Lower lobe of right lung (tissue), 2 donors: ENCODE measurements around the gene HFE. TPM values are rescaled to one million over a fixed set of nuclear protein-coding genes. Genes with fewer than 3 reads are reported as not detected.
"Not testable (repeated sequence)": the region's sequence is repeated elsewhere in the genome, so short reads cannot be mapped to it uniquely, and the experiment has no call there.

ENCODE experiments used
- ATAC-seq, 2 donors: fragments of 200-7000 bp; cut with Tn5 transposase; one replicate each; pipeline ENCODE4 v1.9.1; 2020 to 2022; ENCODE audit warnings: mild to moderate bottlenecking in 2 of 2, moderate library complexity in 2 of 2
- DNase-seq: peaks from one replicate; pipeline ENCODE4 v3.0.0-alpha.2; 2020
- H3K27ac ChIP-seq: fragments of 200-600 bp; one replicate; pipeline ENCODE4 v1.8.0; 2022
- H3K27me3 ChIP-seq: fragments of 200-600 bp; one replicate; pipeline ENCODE4 v1.8.0; 2022; ENCODE audit warnings: low read depth
- H3K36me3 ChIP-seq: fragments of 200-600 bp; one replicate; pipeline ENCODE4 v1.8.0; 2022; ENCODE audit warnings: mild to moderate bottlenecking
- H3K4me1 ChIP-seq: fragments of 200-600 bp; one replicate; pipeline ENCODE4 v1.8.0; 2022
- H3K4me3 ChIP-seq: fragments of 200-600 bp; one replicate; pipeline ENCODE4 v1.8.0; 2022; ENCODE audit warnings: mild to moderate bottlenecking
- H3K9me3 ChIP-seq: fragments of 200-600 bp; one replicate; pipeline ENCODE4 v1.8.0; 2022
- intact Hi-C: fragments of 100-400 bp; cut with DNase I; formaldehyde crosslinking; loops from one replicate; pipeline ENCODE4 v1.11.0; 2022
- total RNA-seq: library from RNA; stranded (reverse); fragmentation: NEBNext Ultra II Directional; extraction: Animal tissue kit (Norgen Biotek cat#: 25700); gene quantifications from one replicate; pipeline ENCODE4 v1.2.1, GENCODE V29; 2021
- TF ChIP-seq, protein P1 (sequence below): fragments of 200-600 bp; IDR thresholded peaks from one replicate; pipeline ENCODE4 v1.8.0; 2022; ENCODE audit warnings: antibody characterized with exemption, mild to moderate bottlenecking
- donor health status: DM: no; HTN: yes; CAD: no; lungs with severe emphysema.

HFE gene
- total RNA-seq, 1 donor from 2014 or later = 12.4 TPM

DNA sequence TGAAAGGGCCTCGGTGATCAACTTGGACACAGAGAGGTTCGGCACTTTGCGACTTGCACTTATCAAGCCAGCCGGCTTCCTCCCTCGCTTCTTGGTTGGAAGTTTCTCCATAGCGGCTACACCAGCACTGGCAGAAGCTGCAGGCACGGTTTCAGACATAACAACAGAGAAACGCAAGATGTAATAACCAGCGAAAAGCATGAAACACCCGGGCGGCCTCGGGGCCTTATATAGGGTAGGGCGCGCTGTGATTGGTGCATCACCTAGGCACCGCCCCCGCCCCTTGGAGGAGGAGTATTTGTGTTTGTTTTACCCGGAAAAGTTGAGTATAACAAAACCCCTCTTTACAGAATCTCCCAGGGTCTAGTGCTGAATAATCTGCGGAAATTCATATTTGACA, 20.7 kb downstream of the HFE start:
- ATAC-seq (no peak), DNase-seq (no peak)
- intact Hi-C loops = no loop called here
- TF ChIP-seq, protein P1, sequence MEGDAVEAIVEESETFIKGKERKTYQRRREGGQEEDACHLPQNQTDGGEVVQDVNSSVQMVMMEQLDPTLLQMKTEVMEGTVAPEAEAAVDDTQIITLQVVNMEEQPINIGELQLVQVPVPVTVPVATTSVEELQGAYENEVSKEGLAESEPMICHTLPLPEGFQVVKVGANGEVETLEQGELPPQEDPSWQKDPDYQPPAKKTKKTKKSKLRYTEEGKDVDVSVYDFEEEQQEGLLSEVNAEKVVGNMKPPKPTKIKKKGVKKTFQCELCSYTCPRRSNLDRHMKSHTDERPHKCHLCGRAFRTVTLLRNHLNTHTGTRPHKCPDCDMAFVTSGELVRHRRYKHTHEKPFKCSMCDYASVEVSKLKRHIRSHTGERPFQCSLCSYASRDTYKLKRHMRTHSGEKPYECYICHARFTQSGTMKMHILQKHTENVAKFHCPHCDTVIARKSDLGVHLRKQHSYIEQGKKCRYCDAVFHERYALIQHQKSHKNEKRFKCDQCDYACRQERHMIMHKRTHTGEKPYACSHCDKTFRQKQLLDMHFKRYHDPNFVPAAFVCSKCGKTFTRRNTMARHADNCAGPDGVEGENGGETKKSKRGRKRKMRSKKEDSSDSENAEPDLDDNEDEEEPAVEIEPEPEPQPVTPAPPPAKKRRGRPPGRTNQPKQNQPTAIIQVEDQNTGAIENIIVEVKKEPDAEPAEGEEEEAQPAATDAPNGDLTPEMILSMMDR = no peak
- H3K4me3 ChIP-seq = no peak overlapping the region
- H3K27ac ChIP-seq = no peak overlapping the region
- H3K9me3 ChIP-seq = no peaks in the 10 kb centered on the region
- no peaks in the 10 kb centered on the region for H3K36me3 ChIP-seq
- no peaks in the 10 kb centered on the region for H3K27me3 ChIP-seq
- H3K4me1 ChIP-seq = peaks cover 5% of the 10 kb centered on the region

DNA sequence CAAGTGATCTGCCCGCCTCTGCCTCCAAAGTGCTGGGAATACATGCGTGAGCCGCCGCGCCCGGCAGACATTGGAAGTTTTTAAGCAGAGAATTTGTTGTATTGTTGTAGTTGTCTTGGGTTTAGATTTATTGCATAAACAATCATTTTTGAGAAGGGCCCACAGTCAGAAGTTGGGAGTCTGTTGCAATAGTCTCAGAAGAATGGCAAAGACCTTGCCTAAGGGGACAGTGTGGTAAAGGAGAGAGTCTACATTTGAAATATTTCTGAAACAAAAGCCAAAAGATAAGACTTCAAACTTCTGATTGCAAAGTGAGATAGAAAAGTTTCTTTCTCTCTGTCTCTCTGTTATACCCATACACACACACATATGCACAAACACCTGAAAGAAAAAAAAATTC, 22.5 kb downstream of the HFE start:
- TF ChIP-seq, protein P1 = no peak
- no peaks in the 10 kb centered on the region for H3K36me3 ChIP-seq

DNA sequence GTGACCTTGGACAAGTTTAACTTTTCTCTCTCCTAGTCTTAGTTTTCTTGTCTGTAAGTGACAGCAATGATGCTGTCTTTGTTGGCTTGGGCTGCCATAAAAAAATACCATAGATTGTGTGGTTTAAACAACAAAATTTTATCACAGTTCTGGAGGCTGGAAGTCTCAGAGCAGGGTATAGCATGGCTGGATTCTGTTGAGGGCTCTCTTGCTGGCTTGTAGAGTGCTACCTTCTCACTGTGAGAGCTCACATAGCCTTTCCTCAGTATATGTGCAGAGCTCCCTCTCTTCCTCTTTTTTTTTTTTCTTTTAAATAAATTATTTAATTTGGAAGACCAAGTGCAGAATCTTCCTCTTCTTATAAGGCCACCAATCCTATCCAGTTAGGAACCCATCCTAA, 26.3 kb downstream of the HFE start:
- TF ChIP-seq, protein P1 = no peak
- no peak overlapping the region for H3K27ac ChIP-seq
- DNase-seq (no peak), ATAC-seq (no peak)
- no peak overlapping the region for H3K4me3 ChIP-seq
- H3K9me3 ChIP-seq = no peaks in the 10 kb centered on the region
- H3K4me1 ChIP-seq = no peaks in the 10 kb centered on the region
- no peaks in the 10 kb centered on the region for H3K27me3 ChIP-seq
- intact Hi-C loops = no loop called here
- no peaks in the 10 kb centered on the region for H3K36me3 ChIP-seq

More for the DNA sequence above, 22.5 kb downstream of the HFE start:
- Histone ChIP-seq H3K9me3 (no peaks in the 10 kb centered on the region), H3K27me3 (no peaks in the 10 kb centered on the region), H3K4me3 (no peak overlapping the region), H3K27ac (no peak overlapping the region), H3K4me1 (no peaks in the 10 kb centered on the region)
- intact Hi-C loops = no loop called here
- DNase-seq = no peak
- ATAC-seq = no peak

DNA sequence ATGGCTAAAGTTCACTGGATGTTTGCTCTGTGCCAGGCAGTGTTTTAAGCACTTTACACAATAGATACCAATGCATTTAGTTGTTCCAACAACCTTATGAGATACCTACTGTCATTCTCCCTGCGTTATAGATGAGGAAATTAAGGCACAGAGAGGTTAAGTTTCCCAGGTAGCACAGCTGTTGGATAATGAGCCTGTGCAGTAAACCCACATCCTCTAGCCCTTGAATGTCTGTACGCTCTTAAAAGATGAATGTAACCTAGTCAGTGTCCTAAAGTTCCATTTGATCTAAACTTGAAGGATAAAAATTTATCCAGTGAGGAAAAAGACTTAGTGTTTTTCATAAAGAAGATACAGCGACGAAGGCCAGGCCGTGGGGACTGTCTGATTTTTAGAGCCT, 28.0 kb downstream of the HFE start:
- intact Hi-C loops = no loop called here
- H3K9me3 ChIP-seq = no peaks in the 10 kb centered on the region
- no peaks in the 10 kb centered on the region for H3K36me3 ChIP-seq
- H3K27me3 ChIP-seq = no peaks in the 10 kb centered on the region
- H3K27ac ChIP-seq = no peak overlapping the region
- TF ChIP-seq, protein P1 = no peak
- H3K4me3 ChIP-seq = no peak overlapping the region
- DNase-seq (no peak), ATAC-seq (no peak)
- H3K4me1 ChIP-seq = no peaks in the 10 kb centered on the region

DNA sequence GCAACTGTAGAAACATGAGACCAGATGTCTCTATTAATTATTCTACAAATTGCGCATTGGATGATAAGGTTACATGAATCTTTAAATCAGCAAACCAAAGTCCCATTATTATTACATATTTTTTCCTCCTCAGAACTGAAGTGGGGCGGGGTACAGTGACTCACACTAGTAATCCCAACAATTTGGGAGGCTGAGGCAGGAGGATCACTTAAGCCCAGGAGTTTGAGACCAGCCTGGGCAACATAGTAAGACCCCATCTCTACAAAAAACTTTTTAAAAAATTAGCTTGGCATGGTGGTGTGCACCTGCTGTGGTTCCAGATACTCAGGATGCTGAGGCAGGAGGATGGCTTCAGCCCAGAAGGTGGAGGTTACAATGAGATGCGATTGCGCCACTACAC, 29.0 kb downstream of the HFE start:
- TF ChIP-seq, protein P1 = no peak
- Histone ChIP-seq H3K27me3 (no peaks in the 10 kb centered on the region), H3K9me3 (no peaks in the 10 kb centered on the region), H3K4me1 (no peaks in the 10 kb centered on the region), H3K4me3 (no peak overlapping the region), H3K27ac (no peak overlapping the region), H3K36me3 (no peaks in the 10 kb centered on the region)
- intact Hi-C loops = no loop called here
- no peak for DNase-seq
- ATAC-seq = no peak

DNA sequence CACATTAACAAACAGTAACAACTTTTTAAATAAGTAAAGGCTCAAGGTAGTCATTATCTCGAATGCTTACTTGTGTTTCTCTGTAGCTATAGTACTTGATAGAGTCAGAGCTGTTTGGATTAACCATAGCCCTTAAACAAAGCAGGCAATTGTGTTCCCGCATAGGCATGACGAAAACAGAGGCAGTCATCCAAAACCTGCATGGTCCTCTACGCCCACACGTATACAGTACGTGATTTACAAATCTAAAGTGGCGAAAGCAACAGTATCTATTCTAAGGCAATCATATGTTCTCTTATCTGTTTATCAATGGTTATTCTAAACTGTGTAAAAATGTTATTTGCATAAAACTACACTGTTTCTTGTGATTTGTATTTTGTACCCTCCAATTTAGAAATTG, 31.8 kb downstream of the HFE start:
- DNase-seq = no peak
- Histone ChIP-seq H3K9me3 (no peaks in the 10 kb centered on the region), H3K4me3 (no peak overlapping the region), H3K36me3 (no peaks in the 10 kb centered on the region), H3K4me1 (peaks cover 7% of the 10 kb centered on the region), H3K27me3 (no peaks in the 10 kb centered on the region), H3K27ac (no peak overlapping the region)
- no peak for ATAC-seq
- intact Hi-C loops = no loop called here
- TF ChIP-seq, protein P1 = no peak

DNA sequence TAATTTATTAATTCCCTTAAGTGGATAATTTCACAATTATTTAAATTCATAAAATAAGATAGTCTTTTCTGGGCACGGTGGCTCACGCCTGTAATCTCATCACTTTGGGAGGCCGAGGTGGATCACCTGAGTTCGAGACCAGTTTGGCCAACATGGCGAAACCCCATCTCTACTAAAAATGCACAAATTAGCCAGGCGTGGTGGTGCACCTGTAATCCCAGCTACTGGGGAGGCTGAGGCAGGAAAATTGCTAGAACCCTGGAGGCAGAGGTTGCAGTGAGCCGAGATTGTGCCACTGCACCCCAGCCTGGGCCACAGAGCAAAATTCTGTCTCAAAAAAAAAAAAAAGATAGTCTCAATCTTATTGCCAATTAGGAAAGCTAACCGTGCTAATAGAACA, 32.9 kb downstream of the HFE start:
- ATAC-seq, H3K9me3 ChIP-seq, H3K27me3 ChIP-seq, H3K4me1 ChIP-seq, intact Hi-C loops, H3K27ac ChIP-seq, DNase-seq, H3K4me3 ChIP-seq, H3K36me3 ChIP-seq: not testable (repeated sequence)
